H1 (cell line): ENCODE data around the gene MRPL3. TPM values are rescaled to one million over a fixed set of nuclear protein-coding genes. Genes with fewer than 3 reads are reported as not detected.

ENCODE experiments used
- CTCF ChIA-PET: fragments of 300-600 bp; sonication (Branson Sonifier 250); formaldehyde crosslinking; loops from one replicate; lab custom pipeline; 2021; ENCODE audit not compliant: partially characterized antibody; lab: Charles Lee
- POLR2A ChIA-PET: fragments of 300-600 bp; sonication (Branson Sonifier 250); formaldehyde crosslinking; loops from one replicate; lab custom pipeline; 2021; ENCODE audit warnings: inconsistent platforms; ENCODE audit not compliant: partially characterized antibody; lab: Charles Lee
- DNase-seq, 2 experiments: peaks; one replicate each; pipeline versions ENCODE4 v3.0.0 to v3.0.0-alpha.2; 2010 to 2022; ENCODE audit warnings: low spot score in 2 of 2, low read depth in 1 of 2, mixed read lengths in 1 of 2
- FAIRE-seq: peaks from 2 replicates; lab custom pipeline; 2011; peaks lifted over from hg19 to GRCh38; lab: Jason Lieb, UNC
- H2AFZ ChIP-seq: 2 replicates; pipeline ENCODE4 v1.8.1; 2012; ENCODE audit warnings: low read length, inconsistent platforms
- H2AK5ac ChIP-seq: 2 replicates; pipeline ENCODE4 v1.6.1; 2013; ENCODE audit warnings: low read depth, low read length
- H2BK120ac ChIP-seq: replicated peaks from 2 replicates; pipeline ENCODE3; 2013; ENCODE audit warnings: low read depth, low read length, inconsistent platforms
- H2BK12ac ChIP-seq: 2 replicates; pipeline ENCODE4 v1.6.1; 2013; ENCODE audit warnings: low read depth, low read length
- H2BK15ac ChIP-seq: 2 replicates; pipeline ENCODE4 v1.6.1; 2013; ENCODE audit warnings: low read length
- H2BK20ac ChIP-seq: 2 replicates; pipeline ENCODE4 v1.6.1; 2013; ENCODE audit warnings: low read length
- H2BK5ac ChIP-seq: 2 replicates; pipeline ENCODE4 v1.6.1; 2013; ENCODE audit warnings: low read depth, low read length
- H3K14ac ChIP-seq: 2 replicates; pipeline ENCODE4 v1.6.1; 2013; ENCODE audit warnings: inconsistent platforms; ENCODE audit not compliant: insufficient read length
- H3K18ac ChIP-seq: 2 replicates; pipeline ENCODE4 v1.6.1; 2013; ENCODE audit warnings: low read length; ENCODE audit errors: extremely low read depth
- H3K23ac ChIP-seq: 2 replicates; pipeline ENCODE4 v1.6.1; 2013; ENCODE audit warnings: inconsistent platforms; ENCODE audit not compliant: insufficient read length
- H3K23me2 ChIP-seq: 2 replicates; pipeline ENCODE4 v1.6.1; 2013; ENCODE audit warnings: low read depth, low read length
- H3K27ac ChIP-seq: 2 replicates; pipeline ENCODE4 v1.6.1; 2011; ENCODE audit warnings: low read depth, low read length, inconsistent platforms
- H3K27me3 ChIP-seq, 4 experiments: replicated peaks in 1 of 4; 1 replicate in 1 of 4; 2 replicates in 3 of 4; pipeline versions ENCODE4 v1.6.1 to v1.8.1; 2011 to 2013; ENCODE audit warnings: low read length in 3 of 4, mild to moderate bottlenecking in 3 of 4, inconsistent platforms in 2 of 4, mixed read lengths in 2 of 4, moderate library complexity in 1 of 4; ENCODE audit not compliant: control insufficient read depth in 3 of 4, insufficient read depth in 3 of 4; ENCODE audit errors: extremely low read depth in 1 of 4
- H3K36me3 ChIP-seq, 4 experiments: 2 replicates each; pipeline versions ENCODE4 v1.6.1 to v1.8.1; 2011 to 2013; ENCODE audit warnings: mild to moderate bottlenecking in 4 of 4, low read length in 3 of 4, moderate library complexity in 2 of 4, control low read depth in 1 of 4, inconsistent platforms in 1 of 4; ENCODE audit not compliant: insufficient read depth in 4 of 4, control insufficient read depth in 2 of 4
- H3K4ac ChIP-seq: replicated peaks from 2 replicates; pipeline ENCODE3; 2013; ENCODE audit warnings: low read length, low read depth, mixed read lengths, inconsistent platforms; ENCODE audit not compliant: insufficient read length
- H3K4me1 ChIP-seq, 4 experiments: replicated peaks in 1 of 4; 1 replicate in 1 of 4; 2 replicates in 3 of 4; pipeline versions ENCODE4 v1.6.1 to v1.8.1; 2011 to 2013; ENCODE audit warnings: low read length in 3 of 4, inconsistent platforms in 2 of 4, mixed read lengths in 1 of 4; ENCODE audit not compliant: insufficient read depth in 4 of 4, control insufficient read depth in 3 of 4
- H3K4me2 ChIP-seq, 2 experiments: 2 replicates each; pipeline versions ENCODE4 v1.6.1 to v1.8.1; 2011 to 2013; ENCODE audit warnings: low read depth in 2 of 2, low read length in 2 of 2, control low read depth in 1 of 2, inconsistent platforms in 1 of 2, mild to moderate bottlenecking in 1 of 2; ENCODE audit not compliant: insufficient read depth in 1 of 2
- H3K4me3 ChIP-seq, 4 experiments: fragments of 200-600, 300-600 bp in 1 of 4; sonication (generic), shearing (Covaris generic), sonication (Bioruptor Twin) in 1 of 4; 2 replicates each; pipeline versions ENCODE4 v1.5.1 to v1.8.1; 2011 to 2016; ENCODE audit warnings: low read length in 4 of 4, low read depth in 3 of 4, control low read depth in 2 of 4, inconsistent platforms in 2 of 4, mild to moderate bottlenecking in 2 of 4, mixed read lengths in 1 of 4, moderate library complexity in 1 of 4; ENCODE audit not compliant: insufficient read depth in 2 of 4; ENCODE audit errors: extremely low read depth in 1 of 4
- H3K56ac ChIP-seq: replicated peaks from 2 replicates; pipeline ENCODE3; 2013; ENCODE audit warnings: low read depth, mild to moderate bottlenecking, mixed read lengths, low read length, inconsistent platforms; ENCODE audit not compliant: insufficient read length
- H3K79me1 ChIP-seq: 2 replicates; pipeline ENCODE4 v1.6.1; 2013; ENCODE audit warnings: low read depth, low read length, control low read depth
- H3K79me2 ChIP-seq, 2 experiments: 2 replicates each; pipeline versions ENCODE4 v1.6.1 to v1.8.1; 2012 to 2013; ENCODE audit warnings: low read length in 2 of 2, mild to moderate bottlenecking in 2 of 2, inconsistent platforms in 1 of 2; ENCODE audit not compliant: insufficient read depth in 2 of 2, control insufficient read depth in 1 of 2
- H3K9ac ChIP-seq, 4 experiments: replicated peaks in 1 of 4; 1 replicate in 1 of 4; 2 replicates in 3 of 4; pipeline versions ENCODE4 v1.6.1 to v1.8.1; 2011 to 2013; ENCODE audit warnings: low read depth in 3 of 4, low read length in 3 of 4, control low read depth in 2 of 4, mild to moderate bottlenecking in 2 of 4, moderate library complexity in 2 of 4, inconsistent platforms in 1 of 4; ENCODE audit errors: extremely low read depth in 1 of 4
- H3K9me3 ChIP-seq, 2 experiments: 2 replicates each; pipeline versions ENCODE4 v1.6.1 to v1.8.1; 2012 to 2013; ENCODE audit warnings: mild to moderate bottlenecking in 2 of 2, moderate library complexity in 2 of 2, control low read depth in 1 of 2, inconsistent platforms in 1 of 2, low read depth in 1 of 2, low read length in 1 of 2, mixed read lengths in 1 of 2; ENCODE audit not compliant: insufficient read depth in 2 of 2
- H4K20me1 ChIP-seq, 2 experiments: replicated peaks in 1 of 2; 2 replicates each; pipeline versions ENCODE3 to v1.8.1; 2011 to 2013; ENCODE audit warnings: inconsistent platforms in 2 of 2, low read length in 2 of 2, mild to moderate bottlenecking in 1 of 2; ENCODE audit not compliant: insufficient read depth in 2 of 2, control insufficient read depth in 1 of 2
- H4K5ac ChIP-seq: 2 replicates; pipeline ENCODE4 v1.6.1; 2013; ENCODE audit warnings: low read length, low read depth, mixed read lengths, inconsistent platforms; ENCODE audit not compliant: insufficient read length
- H4K8ac ChIP-seq: 2 replicates; pipeline ENCODE4 v1.8.0; 2013; ENCODE audit warnings: mild to moderate bottlenecking, moderate library complexity, low read length, inconsistent platforms; ENCODE audit not compliant: insufficient read depth; ENCODE audit errors: extremely low read depth
- H4K91ac ChIP-seq: replicated peaks from 2 replicates; pipeline ENCODE3; 2013; ENCODE audit warnings: low read length, mixed read lengths, inconsistent platforms; ENCODE audit not compliant: insufficient read length
- CBX5 ChIP-seq: fragments of 300-800, 300-1000 bp; sonication (generic); IDR thresholded peaks from 2 replicates; pipeline ENCODE4 v1.7.1; 2016; ENCODE audit warnings: antibody characterized with exemption, low read length, low read depth
- GTF2F1 ChIP-seq: IDR thresholded peaks from 2 replicates; pipeline ENCODE4 v1.6.1; 2012; ENCODE audit warnings: low read depth, low read length, improper control_type of control experiment, borderline replicate concordance
- POU5F1 ChIP-seq: IDR thresholded peaks from 2 replicates; pipeline ENCODE4 v1.6.1; 2011; ENCODE audit warnings: low read depth, mild to moderate bottlenecking, low read length, moderate library complexity
- RXRA ChIP-seq: IDR thresholded peaks from 2 replicates; pipeline ENCODE4 v1.6.1; 2011; ENCODE audit warnings: low read depth, mild to moderate bottlenecking, low read length, moderate library complexity; ENCODE audit not compliant: insufficient read depth
- SAP30 ChIP-seq: fragments of 300-600 bp; sonication (generic); IDR thresholded peaks from 2 replicates; pipeline ENCODE4 v1.7.1; 2012; ENCODE audit warnings: low read length, moderate library complexity, mild to moderate bottlenecking, inconsistent platforms; ENCODE audit not compliant: insufficient read depth, insufficient replicate concordance
- SIX5 ChIP-seq: IDR thresholded peaks from 2 replicates; pipeline ENCODE4 v1.6.1; 2011; ENCODE audit warnings: mild to moderate bottlenecking, low read depth, low read length
- SP1 ChIP-seq: IDR thresholded peaks from 2 replicates; pipeline ENCODE4 v1.6.1; 2011; ENCODE audit warnings: low read depth, low read length
- SRF ChIP-seq: IDR thresholded peaks from 2 replicates; pipeline ENCODE4 v1.6.1; 2011; ENCODE audit warnings: mild to moderate bottlenecking, low read depth, low read length, moderate library complexity
- TBP ChIP-seq: IDR thresholded peaks from 2 replicates; pipeline ENCODE4 v1.6.1; 2011; ENCODE audit warnings: low read depth, low read length, improper control_type of control experiment
- polyA plus RNA-seq, 7 experiments: library from polyadenylated mRNA; depleted of rRNA in 3 of 7; stranded (reverse) in 5 of 7; unstranded in 2 of 7; fragments of >200 nt in 5 of 7; fragments of 200-250 nt in 2 of 7; gene quantifications; 1 replicate in 5 of 7; 2 replicates in 1 of 7; 4 replicates in 1 of 7; pipeline versions ENCODE4 v1.2.1 to v1.2.3, GENCODE V29; 2011 to 2013; ENCODE audit warnings: missing spikeins in 2 of 7, mixed read lengths in 2 of 7
- total RNA-seq: library from RNA; stranded (reverse); fragmentation: NEBNext Ultra II Directional; extraction: Animal tissue kit (Norgen Biotek cat#: 25700); gene quantifications from 2 replicates; pipeline ENCODE4 v1.2.1, GENCODE V29; 2021

Gene MRPL3
- total and polyA plus RNA-seq, 2 of the 8 experiments (the other 6 are each of a cell fraction or from before 2014, with no cell fraction given): 164 to 175 TPM

DNA sequence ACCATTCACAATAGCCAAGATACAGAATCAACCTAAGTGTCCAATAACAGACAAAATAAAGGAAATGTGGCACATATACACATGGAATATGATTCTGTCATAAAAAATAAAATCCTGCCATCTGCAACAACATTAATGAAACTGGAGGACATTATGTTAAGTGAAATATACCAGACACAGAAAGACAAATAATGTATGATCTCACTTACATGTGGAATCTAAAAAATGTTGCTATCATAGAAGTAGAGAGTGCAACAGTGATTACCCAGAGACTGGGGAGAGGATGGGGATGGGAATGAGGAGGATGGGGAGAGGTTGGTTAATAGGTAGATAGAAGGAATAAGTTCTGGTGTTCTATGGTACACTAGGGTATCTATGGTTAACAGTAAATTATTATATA lies 28.7 kb downstream of the MRPL3 start:
- Histone ChIP-seq H4K5ac (no peak overlapping the region), H3K36me3 (peaks cover 5 to 29% (median 15%) of the 10 kb centered on the region in 4 experiments), H2BK120ac (no peak overlapping the region), H3K56ac (no peak overlapping the region), H3K18ac (no peak overlapping the region), H2BK20ac (no peak overlapping the region), H2BK15ac (no peak overlapping the region), H3K4me1 (no peaks in the 10 kb centered on the region), H4K20me1 (peaks cover 3 to 4% of the 10 kb centered on the region in 2 experiments), H3K27me3 (no peaks in the 10 kb centered on the region), H2AFZ (no peak overlapping the region), H2AK5ac (no peak overlapping the region), H3K79me2 (peaks cover 0 to 64% of the 10 kb centered on the region in 2 experiments; a peak in 2 of 4 replicates), H3K14ac (no peak overlapping the region), H2BK5ac (no peak overlapping the region), H3K23me2 (no peaks in the 10 kb centered on the region; the same call in 1 of the 2 replicates), H4K8ac (no peak overlapping the region), H3K4ac (no peak overlapping the region), H3K9ac (no peak overlapping the region), H4K91ac (no peak overlapping the region), H3K27ac (no peak overlapping the region), H3K79me1 (no peaks in the 10 kb centered on the region), H3K4me2 (no peak overlapping the region), H2BK12ac (no peak overlapping the region), H3K9me3 (no peaks in the 10 kb centered on the region), H3K23ac (no peak overlapping the region), H3K4me3 (no peak overlapping the region)
- no peak for TF ChIP-seq SIX5
- no peak for TF ChIP-seq GTF2F1
- no peak for TF ChIP-seq SP1
- no peak for TF ChIP-seq TBP
- no peak for TF ChIP-seq SAP30
- TF ChIP-seq CBX5: no peak
- TF ChIP-seq POU5F1: no peak
- no peak for TF ChIP-seq SRF
- no peak for TF ChIP-seq RXRA
- FAIRE-seq (no peak), DNase-seq (no peak)
- CTCF ChIA-PET: no interaction called here
- POLR2A ChIA-PET: no interaction called here
